ENCODE measurements around the gene LCN15.

- no peak for TF ChIP-seq POLR2A (IDR thresholded peaks at IDR 0.05)
- TF ChIP-seq CTCF (IDR thresholded peaks at IDR 0.05) = no peak
These were observed 38.0 kb upstream of the LCN15 start for GRCh38 chr9:136802321-136802720.

Data from heart left ventricle (tissue), 13 donors.